Epithelial cell of proximal tubule (primary cell): ENCODE results near the gene CHD2. TPM values are rescaled to one million over a fixed set of nuclear protein-coding genes. Genes with fewer than 3 reads are reported as not detected.

Source experiments
- DNase-seq: peaks from one replicate; pipeline ENCODE4 v3.0.0-alpha.2; 2011; ENCODE audit warnings: low read depth
- H3K4me3 ChIP-seq: 2 replicates; pipeline ENCODE4 v1.5.1; 2011; ENCODE audit warnings: low read depth, mild to moderate bottlenecking, low read length
- CTCF ChIP-seq: conservative IDR thresholded peaks from 2 replicates; pipeline ENCODE4 v1.5.1; 2012; ENCODE audit warnings: low read depth, mild to moderate bottlenecking, low read length
- total RNA-seq: library from RNA; depleted of rRNA; stranded (reverse); fragments of >200 nt; gene quantifications from 2 replicates; pipeline ENCODE4 v1.2.3, GENCODE V29; 2015

CHD2 gene
- total RNA-seq, 1 donor from 2014 or later: 26.5 TPM

- no peak for TF ChIP-seq CTCF
- no peak overlapping the region for H3K4me3 ChIP-seq
- DNase-seq: no peak
Observed at GRCh38 chr15:93027413-93027812, 127.3 kb downstream of the CHD2 start.

DNA sequence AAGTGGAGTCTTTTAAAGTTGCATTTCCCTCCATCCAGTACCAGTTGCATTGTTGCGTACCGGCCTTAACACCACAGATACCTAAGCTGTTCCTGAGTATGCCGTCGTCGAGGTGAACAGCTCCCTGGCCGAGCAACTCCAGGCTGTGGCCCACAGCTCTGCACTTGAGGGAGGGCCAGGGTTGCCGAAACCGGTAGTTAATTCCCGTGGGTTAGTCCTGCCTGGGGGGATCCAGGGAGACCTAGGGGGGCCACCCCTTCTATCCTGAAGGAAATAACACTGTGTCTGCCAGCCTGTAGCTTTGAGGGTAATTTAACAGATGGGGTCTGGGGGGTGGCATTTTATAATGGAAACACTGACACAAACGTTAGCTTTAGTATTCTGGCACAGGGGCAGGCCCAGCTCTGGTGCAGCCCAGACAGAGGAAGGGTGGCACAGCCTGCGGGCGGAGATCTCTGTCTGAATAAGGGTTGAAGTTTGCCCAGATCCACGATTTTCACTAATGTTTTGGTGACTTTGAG lies 128.0 kb downstream of the CHD2 start:
- DNase-seq: no peak
- no peak overlapping the region for H3K4me3 ChIP-seq
- no peak for TF ChIP-seq CTCF

DNA sequence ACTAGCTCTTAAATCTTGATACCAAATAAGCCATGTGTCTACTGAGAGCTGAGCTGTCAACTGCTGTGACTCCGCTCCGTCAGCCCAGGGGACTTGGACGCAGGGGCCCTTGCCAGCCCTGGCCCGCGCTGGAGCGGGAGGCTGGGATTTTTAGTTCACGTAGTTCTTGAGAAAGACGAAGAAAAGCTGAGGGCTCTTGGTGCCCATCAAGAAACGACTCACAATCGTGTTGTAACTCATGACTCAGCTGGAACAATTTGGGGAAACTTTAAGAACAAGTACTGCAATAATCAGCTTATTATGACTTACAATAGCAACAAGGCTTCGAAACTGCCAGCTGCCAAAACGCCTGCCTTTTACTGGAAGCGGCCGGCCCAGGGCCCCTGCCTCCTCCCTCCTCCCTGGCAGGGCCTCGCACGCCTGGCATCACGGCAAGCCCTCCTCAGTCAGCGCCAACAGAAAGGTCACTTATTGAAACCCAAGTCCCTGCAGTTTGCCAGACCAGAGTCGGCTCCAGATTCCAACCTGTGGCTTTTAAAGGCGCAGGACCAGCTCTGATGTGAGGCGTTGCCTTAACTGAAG lies 128.6 kb downstream of the CHD2 start:
- no peak for TF ChIP-seq CTCF
- peak; percentile 32 for DNase-seq
- no peak overlapping the region for H3K4me3 ChIP-seq

DNA sequence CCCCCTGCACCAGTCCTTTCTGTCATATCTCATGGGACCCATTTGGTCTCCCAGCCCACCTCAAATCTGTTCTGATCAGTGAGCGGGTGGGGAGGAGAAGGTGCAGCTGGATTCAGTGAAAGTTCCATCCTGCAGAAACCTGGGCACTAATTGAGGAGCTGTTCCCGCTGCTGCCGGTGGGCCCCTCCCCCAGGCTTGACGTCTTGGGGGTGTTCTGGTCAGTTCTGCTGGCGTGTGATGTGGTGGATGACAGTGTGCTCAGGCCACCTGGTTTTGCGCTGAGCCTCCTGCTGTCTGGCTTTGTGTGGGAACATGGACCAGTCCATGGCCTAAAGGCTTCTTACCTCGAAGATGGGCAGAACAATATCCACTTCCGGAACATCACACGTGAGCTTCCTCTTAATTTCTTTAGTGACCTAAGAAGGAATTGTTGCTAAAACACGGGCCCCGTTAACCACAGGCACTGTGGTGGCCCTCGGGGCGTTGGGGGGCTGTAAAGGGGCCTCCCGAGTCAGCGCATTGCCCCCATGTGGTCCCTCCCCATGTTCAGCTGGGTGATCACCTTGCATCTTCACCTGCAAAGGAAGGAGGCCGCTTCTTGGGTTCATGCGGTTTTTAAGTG lies 129.2 kb downstream of the CHD2 start:
- no peak for TF ChIP-seq CTCF
- no peak overlapping the region for H3K4me3 ChIP-seq
- no peak for DNase-seq

DNA sequence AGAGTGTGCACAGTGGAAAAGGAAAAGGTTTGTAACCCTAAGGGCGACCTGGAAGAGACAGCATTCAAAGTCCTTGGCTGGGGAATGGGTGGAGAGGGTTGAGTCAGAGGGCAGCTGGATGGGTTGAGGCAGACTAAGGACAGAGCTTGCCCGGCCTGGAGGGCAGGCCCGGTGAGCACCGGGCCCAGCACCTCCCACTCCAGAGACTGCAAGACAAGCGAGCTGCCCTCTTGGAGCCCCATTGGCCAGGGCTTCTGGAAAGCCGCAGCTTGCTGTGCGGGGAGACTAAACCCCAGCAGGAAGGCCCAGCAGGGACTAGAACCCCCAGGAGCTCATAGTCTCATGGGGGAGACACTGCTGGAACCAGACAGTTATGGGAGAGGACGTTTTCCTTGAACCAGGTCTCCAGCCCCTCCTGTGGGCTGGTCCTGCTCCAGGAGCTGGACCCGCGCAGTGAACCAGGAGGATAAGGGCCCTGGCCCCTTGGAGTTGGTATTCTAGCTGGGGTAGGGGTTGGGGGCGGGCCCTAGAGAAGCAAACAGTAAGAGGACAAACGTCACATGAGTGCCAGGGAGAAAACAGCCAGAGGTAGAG lies 129.8 kb downstream of the CHD2 start:
- no peak for DNase-seq
- no peak for TF ChIP-seq CTCF
- no peak overlapping the region for H3K4me3 ChIP-seq

DNA sequence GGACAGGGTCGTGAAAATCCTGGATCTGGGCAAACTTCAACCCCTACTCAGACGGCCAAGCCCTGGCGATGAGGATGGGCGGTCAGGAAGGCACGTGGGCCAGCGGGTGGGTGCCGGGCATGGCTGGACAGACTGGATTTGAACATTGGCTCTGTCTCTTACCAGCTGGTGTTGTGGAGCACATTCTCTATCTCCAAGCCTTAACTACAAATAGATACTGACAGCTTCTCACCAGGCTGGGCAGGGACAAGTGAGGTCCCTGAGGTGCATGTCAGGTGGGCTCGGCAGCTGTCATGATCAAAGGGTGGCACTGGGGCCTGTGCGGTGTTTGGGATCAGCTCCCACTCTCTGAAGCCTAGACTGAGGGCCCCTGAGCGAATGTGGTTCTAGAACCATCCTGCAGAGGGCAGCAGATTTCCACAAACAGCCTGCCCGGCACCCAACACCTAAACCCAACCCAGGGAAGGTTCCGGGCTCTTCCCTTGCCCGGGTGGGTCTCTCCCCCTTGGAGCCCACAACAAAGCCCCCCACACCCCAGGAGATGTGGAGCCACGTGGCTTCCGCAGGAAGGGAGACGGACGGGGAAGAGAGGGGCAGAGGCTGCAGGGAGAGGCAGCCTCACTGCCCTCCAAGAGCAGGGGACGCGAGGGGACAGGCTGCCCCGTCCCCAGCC lies 130.4 kb downstream of the CHD2 start:
- H3K4me3 ChIP-seq: no peak overlapping the region
- DNase-seq: no peak
- TF ChIP-seq CTCF: peak; percentile 85
